ENCODE measurements around the gene C22orf23. TPM values are rescaled to one million over a fixed set of nuclear protein-coding genes. Genes with fewer than 3 reads are reported as not detected.

Gene C22orf23
- total and polyA plus RNA-seq, 9 of the 15 experiments (the other 6 are each of a cell fraction or from before 2014, with no cell fraction given) = 0.25 to 1.0 (median 0.53) TPM

GRCh38 chr22:37905534-37906363, 47.7 kb downstream of the C22orf23 start, which contains the start of gene MICALL1 (continued):
- peak; percentile 49 to 61 for TF ChIP-seq E2F6 (IDR thresholded peaks at IDR 0.05; ENCODE audit: borderline replicate concordance in 1 of 2, extremely low read depth in 1 of 2, insufficient read depth in 1 of 2, insufficient read length in 1 of 2, low read depth in 1 of 2, low read length in 1 of 2, poor library complexity in 1 of 2, severe bottlenecking in 1 of 2)
- no peak for TF ChIP-seq ZNF140 (CRISPR knock-in tag; IDR thresholded peaks at IDR 0.05)
- TF ChIP-seq TAF1 (IDR thresholded peaks at IDR 0.05; ENCODE audit: control insufficient read depth, extremely low read depth, insufficient read depth, low read length, severe bottlenecking) = peak; percentile 46
- TF ChIP-seq HMGN3 (IDR thresholded peaks at IDR 0.05; ENCODE audit: borderline replicate concordance, extremely low read depth, insufficient read length, low read depth, low read length) = peak; percentile 39
- TF ChIP-seq POLR2AphosphoS5 (IDR thresholded peaks at IDR 0.05; ENCODE audit: control insufficient read depth, insufficient read depth, low read depth, low read length) = 0 out of 2 replicates have a peak, but pooled peaks have one; percentile 40
- peak; percentile 84 for TF ChIP-seq POLR2G (IDR thresholded peaks at IDR 0.05; ENCODE audit: low read depth, low read length)
- no peak for TF ChIP-seq OTX1 (CRISPR knock-in tag; IDR thresholded peaks at IDR 0.05)
- peak in 1 of 2 experiments; percentile 54; a peak in 2 of 4 replicates for TF ChIP-seq RAD21 (CRISPR knock-in tag; conservative IDR thresholded peaks at IDR 0.05 in 1 of 2, IDR thresholded peaks at IDR 0.05 in 1 of 2)
- TF ChIP-seq CTCFL (IDR thresholded peaks at IDR 0.05; ENCODE audit: borderline replicate concordance, insufficient read depth, low read depth, low read length, poor library complexity, severe bottlenecking) = peak; percentile 84
- 0 out of 2 replicates have a peak, but pooled peaks have one; percentile 26 for TF ChIP-seq ARID4B (CRISPR knock-in tag; IDR thresholded peaks at IDR 0.05)
- TF ChIP-seq NCOA2 (IDR thresholded peaks at IDR 0.05; ENCODE audit: partially characterized antibody in 2 of 2) = no peak
- TF ChIP-seq RB1 (IDR thresholded peaks at IDR 0.05; ENCODE audit: low read depth) = peak; percentile 82
- TF ChIP-seq WHSC1 (IDR thresholded peaks at IDR 0.05; ENCODE audit: low read length) = no peak

Measured in K562 (cell line).